ENCODE measurements around the gene SYNRG.

SYNRG gene

GRCh38 chr17:37478187-37478586 lies 131.0 kb downstream of the SYNRG start:
- Histone ChIP-seq H3K4me3 (ENCODE audit: low read depth, low read length, poor library complexity, severe bottlenecking) (no peak overlapping the region), H3K36me3 (ENCODE audit: insufficient read depth, low read length) (peaks cover 63% of the 10 kb centered on the region), H4K20me1 (ENCODE audit: insufficient read depth, low read length) (no peaks in the 10 kb centered on the region), H3K27ac (ENCODE audit: low read depth, low read length, poor library complexity, severe bottlenecking) (no peak overlapping the region), H3K4me1 (ENCODE audit: insufficient read depth, low read length, severe bottlenecking) (peaks cover 1% of the 10 kb centered on the region), H3K4me2 (ENCODE audit: low read length) (no peak overlapping the region), H3K9me2 (ENCODE audit: low read depth, low read length) (no peaks in the 10 kb centered on the region), H3K79me2 (ENCODE audit: insufficient read depth, low read length) (no peaks in the 10 kb centered on the region), H3F3A (ENCODE audit: insufficient read depth, low read length) (no peaks in the 10 kb centered on the region), H3K9me3 (ENCODE audit: low read length) (no peaks in the 10 kb centered on the region), H2AFZ (ENCODE audit: low read length) (no peak overlapping the region), H3K9ac (ENCODE audit: low read length) (no peak overlapping the region), H3K27me3 (ENCODE audit: insufficient read depth, low read length) (no peaks in the 10 kb centered on the region)
- TF ChIP-seq EZH2 (IDR thresholded peaks at IDR 0.05; ENCODE audit: borderline replicate concordance, low read length) (no peak), CTCF (IDR thresholded peaks at IDR 0.05; ENCODE audit: low read length) (no peak)

DNA sequence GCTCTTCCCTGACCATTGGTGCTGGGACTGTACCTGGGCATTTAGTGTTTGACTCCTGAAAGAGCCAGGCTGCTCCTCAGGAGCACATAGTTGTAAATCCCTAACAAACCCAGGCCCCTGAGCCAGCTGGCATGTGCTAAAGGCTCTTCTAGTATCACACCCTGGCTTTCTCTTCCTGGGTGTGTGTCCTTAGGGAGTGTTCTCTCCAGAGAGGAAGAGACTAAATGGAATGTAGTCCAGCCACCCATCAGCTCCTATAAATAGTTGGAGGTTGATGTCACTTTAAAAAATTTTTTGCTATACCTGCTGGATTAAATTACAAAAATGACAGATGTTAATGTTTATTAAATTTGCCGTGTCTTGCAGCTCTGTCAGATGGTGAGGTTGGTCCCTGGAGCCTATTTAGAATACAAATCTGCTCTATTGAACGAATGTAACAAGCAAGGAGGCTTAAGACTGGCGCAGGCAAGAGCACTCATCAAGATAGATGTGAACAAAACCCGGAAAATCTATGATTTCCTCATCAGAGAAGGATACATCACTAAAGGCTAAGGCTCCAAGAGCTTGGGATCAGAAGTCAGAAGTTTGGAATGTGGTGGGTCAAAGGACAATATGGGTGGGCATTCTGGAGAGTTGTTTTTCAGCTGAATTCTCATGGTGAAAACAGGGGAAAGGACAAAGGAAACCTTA lies 132.6 kb downstream of the SYNRG start:
- Histone ChIP-seq H3K27me3 (ENCODE audit: insufficient read depth, low read length) (no peaks in the 10 kb centered on the region), H3K36me3 (ENCODE audit: insufficient read depth, low read length) (peaks cover 76% of the 10 kb centered on the region)
- no peak for TF ChIP-seq CTCF (IDR thresholded peaks at IDR 0.05; ENCODE audit: low read length)
- TF ChIP-seq EZH2 (IDR thresholded peaks at IDR 0.05; ENCODE audit: borderline replicate concordance, low read length), result no peak

GRCh38 chr17:37475731-37476420 lies 133.3 kb downstream of the SYNRG start:
- H3K27ac ChIP-seq (ENCODE audit: low read depth, low read length, poor library complexity, severe bottlenecking), result no peak overlapping the region
- TF ChIP-seq EZH2 (IDR thresholded peaks at IDR 0.05; ENCODE audit: borderline replicate concordance, low read length) (no peak), CTCF (IDR thresholded peaks at IDR 0.05; ENCODE audit: low read length) (no peak)
- no peaks in the 10 kb centered on the region for H4K20me1 ChIP-seq (ENCODE audit: insufficient read depth, low read length)
- H3K9me3 ChIP-seq (ENCODE audit: low read length), result no peaks in the 10 kb centered on the region
- no peak overlapping the region for H3K4me2 ChIP-seq (ENCODE audit: low read length)
- H3K4me1 ChIP-seq (ENCODE audit: insufficient read depth, low read length, severe bottlenecking), result no peaks in the 10 kb centered on the region
- no peaks in the 10 kb centered on the region for H3F3A ChIP-seq (ENCODE audit: insufficient read depth, low read length)
- no peaks in the 10 kb centered on the region for H3K79me2 ChIP-seq (ENCODE audit: insufficient read depth, low read length)
- H3K27me3 ChIP-seq (ENCODE audit: insufficient read depth, low read length), result no peaks in the 10 kb centered on the region
- H3K36me3 ChIP-seq (ENCODE audit: insufficient read depth, low read length), result peaks cover 81% of the 10 kb centered on the region
- no peaks in the 10 kb centered on the region for H3K9me2 ChIP-seq (ENCODE audit: low read depth, low read length)
- no peak overlapping the region for H2AFZ ChIP-seq (ENCODE audit: low read length)
- H3K9ac ChIP-seq (ENCODE audit: low read length), result no peak overlapping the region
- no peak overlapping the region for H3K4me3 ChIP-seq (ENCODE audit: low read depth, low read length, poor library complexity, severe bottlenecking)

More for the DNA sequence above, 132.6 kb downstream of the SYNRG start:
- H3K79me2 ChIP-seq (ENCODE audit: insufficient read depth, low read length), result no peaks in the 10 kb centered on the region
- H3K9ac ChIP-seq (ENCODE audit: low read length), result no peak overlapping the region
- H3F3A ChIP-seq (ENCODE audit: insufficient read depth, low read length), result no peaks in the 10 kb centered on the region
- H3K27ac ChIP-seq (ENCODE audit: low read depth, low read length, poor library complexity, severe bottlenecking), result no peak overlapping the region
- H3K9me3 ChIP-seq (ENCODE audit: low read length), result no peaks in the 10 kb centered on the region
- H3K4me2 ChIP-seq (ENCODE audit: low read length), result no peak overlapping the region
- H4K20me1 ChIP-seq (ENCODE audit: insufficient read depth, low read length), result no peaks in the 10 kb centered on the region
- H3K4me3 ChIP-seq (ENCODE audit: low read depth, low read length, poor library complexity, severe bottlenecking), result no peak overlapping the region
- H3K9me2 ChIP-seq (ENCODE audit: low read depth, low read length), result no peaks in the 10 kb centered on the region
- no peaks in the 10 kb centered on the region for H3K4me1 ChIP-seq (ENCODE audit: insufficient read depth, low read length, severe bottlenecking)
- H2AFZ ChIP-seq (ENCODE audit: low read length), result no peak overlapping the region

Data from OCI-LY1 (cell line).